ENCODE results near the gene CES2.

Gene CES2

GRCh38 chr16:66923247-66923731 lies 12.0 kb upstream of the CES2 start:
- Histone ChIP-seq H3K4me3 (replicated peaks; ENCODE audit: low read depth, low read length) (no peak overlapping the region), H3K36me3 (ENCODE audit: control insufficient read depth, insufficient read depth, low read length) (no peaks in the 10 kb centered on the region), H3K27me3 (replicated peaks; ENCODE audit: control insufficient read depth, insufficient read depth, low read length) (peaks cover 2% of the 10 kb centered on the region; the same call in 1 of the 2 replicates)
- DNase-seq (ENCODE audit: extremely low read depth, insufficient read length): no peak
- no peak for TF ChIP-seq CTCF (IDR thresholded peaks at IDR 0.05; ENCODE audit: insufficient read depth, low read length, poor library complexity, severe bottlenecking)

GRCh38 chr16:66923866-66924265 lies 11.4 kb upstream of the CES2 start:
- Histone ChIP-seq H3K36me3 (ENCODE audit: control insufficient read depth, insufficient read depth, low read length) (no peaks in the 10 kb centered on the region), H3K27me3 (replicated peaks; ENCODE audit: control insufficient read depth, insufficient read depth, low read length) (peaks cover 2% of the 10 kb centered on the region; the same call in 1 of the 2 replicates), H3K4me3 (replicated peaks; ENCODE audit: low read depth, low read length) (no peak overlapping the region)
- no peak for DNase-seq (ENCODE audit: extremely low read depth, insufficient read length)
- TF ChIP-seq CTCF (IDR thresholded peaks at IDR 0.05; ENCODE audit: insufficient read depth, low read length, poor library complexity, severe bottlenecking): no peak

GRCh38 chr16:66924527-66925321 lies 10.6 kb upstream of the CES2 start:
- DNase-seq (ENCODE audit: extremely low read depth, insufficient read length): peak; percentile 41
- H3K4me3 ChIP-seq (replicated peaks; ENCODE audit: low read depth, low read length): peak overlapping the region; percentile 54
- H3K36me3 ChIP-seq (ENCODE audit: control insufficient read depth, insufficient read depth, low read length): no peaks in the 10 kb centered on the region
- H3K27me3 ChIP-seq (replicated peaks; ENCODE audit: control insufficient read depth, insufficient read depth, low read length): peaks cover 2% of the 10 kb centered on the region; the same call in 1 of the 2 replicates
- TF ChIP-seq CTCF (IDR thresholded peaks at IDR 0.05; ENCODE audit: insufficient read depth, low read length, poor library complexity, severe bottlenecking): peak; percentile 26

- Histone ChIP-seq H3K36me3 (ENCODE audit: control insufficient read depth, insufficient read depth, low read length) (peaks cover 2% of the 10 kb centered on the region; the same call in 1 of the 2 replicates), H3K27me3 (replicated peaks; ENCODE audit: control insufficient read depth, insufficient read depth, low read length) (peaks cover 2% of the 10 kb centered on the region; the same call in 1 of the 2 replicates), H3K4me3 (replicated peaks; ENCODE audit: low read depth, low read length) (peak within 1 kb of the TSS; percentile 54)
- peak; percentile 41 for DNase-seq (ENCODE audit: extremely low read depth, insufficient read length)
- no peak for TF ChIP-seq CTCF (IDR thresholded peaks at IDR 0.05; ENCODE audit: insufficient read depth, low read length, poor library complexity, severe bottlenecking)
These were observed 9.9 kb upstream of the CES2 start, which contains the start of gene RRAD for GRCh38 chr16:66925322-66925840. Gene RRAD (minus strand): TSS chr16:66925535. CDS start chr16:66925179, 356 bp downstream.

- peaks cover 2% of the 10 kb centered on the region; the same call in 1 of the 2 replicates for H3K27me3 ChIP-seq (replicated peaks; ENCODE audit: control insufficient read depth, insufficient read depth, low read length)
- DNase-seq (ENCODE audit: extremely low read depth, insufficient read length): no peak
- no peak for TF ChIP-seq CTCF (IDR thresholded peaks at IDR 0.05; ENCODE audit: insufficient read depth, low read length, poor library complexity, severe bottlenecking)
- peaks cover 4% of the 10 kb centered on the region; the same call in 1 of the 2 replicates for H3K36me3 ChIP-seq (ENCODE audit: control insufficient read depth, insufficient read depth, low read length)
- H3K4me3 ChIP-seq (replicated peaks; ENCODE audit: low read depth, low read length): no peak overlapping the region
These were observed 9.0 kb upstream of the CES2 start for GRCh38 chr16:66926171-66926947.
